Measurements from ENCODE around the gene RTP2. TPM values are rescaled to one million over a fixed set of nuclear protein-coding genes. Genes with fewer than 3 reads are reported as not detected.
A peak's percentile ranks its signal among the peaks of the same experiment; 100 is the strongest.

Gene RTP2
- total and polyA plus RNA-seq, 2 of the 4 experiments (the other 2 are of a cell fraction) = not detected

- Histone ChIP-seq H3K18ac (ENCODE audit: low read depth, low read length) (peak overlapping the region; percentile 15), H3K36me3 (ENCODE audit: control insufficient read depth, insufficient read depth, low read length) (no peaks in the 10 kb centered on the region), H3K9me3 (ENCODE audit: control insufficient read depth, insufficient read depth, low read length) (no peaks in the 10 kb centered on the region), H3K23ac (ENCODE audit: low read depth, low read length) (no peak overlapping the region), H3K4me3 (ENCODE audit: insufficient read depth, low read depth, low read length) (no peak overlapping the region), H3K14ac (replicated peaks; ENCODE audit: low read depth, low read length) (peak overlapping the region; percentile 42; the same call in 1 of the 2 replicates), H4K20me1 (ENCODE audit: insufficient read depth, low read length) (peaks cover 10% of the 10 kb centered on the region; the same call in 1 of the 2 replicates), H2AFZ (replicated peaks; ENCODE audit: low read length, poor library complexity) (no peak overlapping the region), H2BK20ac (ENCODE audit: low read depth, low read length) (0 out of 2 replicates have a peak overlapping the region, but pooled peaks have one; percentile 8), H3K4me1 (ENCODE audit: control insufficient read depth, insufficient read depth, low read length) (peaks cover 4% of the 10 kb centered on the region), H3K4me2 (ENCODE audit: low read depth, low read length) (peak overlapping the region; percentile 76), H3K4ac (ENCODE audit: low read depth, low read length) (no peak overlapping the region; the same call in 1 of the 2 replicates), H4K91ac (ENCODE audit: insufficient read depth, low read depth, low read length) (no peak overlapping the region), H2AK5ac (ENCODE audit: low read depth, low read length) (no peak overlapping the region), H3K9me1 (ENCODE audit: insufficient read depth, low read length) (no peaks in the 10 kb centered on the region), H3K56ac (ENCODE audit: extremely low read depth, insufficient read depth, low read length) (no peak overlapping the region; the same call in none of the 2 replicates), H3K9ac (ENCODE audit: low read depth, low read length) (peak overlapping the region; percentile 37), H2BK120ac (ENCODE audit: low read depth, low read length) (0 out of 2 replicates have a peak overlapping the region, but pooled peaks have one; percentile 13), H2BK15ac (ENCODE audit: low read depth, low read length) (no peak overlapping the region), H4K8ac (ENCODE audit: low read depth in 2 of 2, low read length in 2 of 2) (peak overlapping the region in 1 of 2 experiments; percentile 26; a peak in 1 of 4 replicates), H3K27me3 (ENCODE audit: control insufficient read depth, insufficient read depth, low read length) (no peaks in the 10 kb centered on the region), H3K27ac (ENCODE audit: insufficient read depth, low read length) (peak overlapping the region; percentile 40; the same call in 1 of the 2 replicates), H2AK9ac (replicated peaks; ENCODE audit: low read depth, low read length, poor library complexity) (no peak overlapping the region), H2BK5ac (ENCODE audit: low read depth, low read length, poor library complexity, severe bottlenecking) (peak overlapping the region; percentile 9), H3K79me1 (ENCODE audit: low read depth in 1 of 2, low read length in 2 of 2) (peaks cover 0 to 25% of the 10 kb centered on the region in 2 experiments; a peak in 3 of 4 replicates), H4K5ac (ENCODE audit: low read depth, low read length) (no peak overlapping the region)
- ChIA-PET POLR2A (ENCODE audit: unreplicated experiment) (interaction anchor here (1.2 kb wide), 1 partner anchor 406 kb away, joined by 15 read pairs; the partner anchor contains the start of gene LPP), CTCF (interaction anchor here (0.6 to 1.2 kb wide), 9 partner anchors 171 to 1251 kb away, joined by 3 to 5 read pairs (median 3); no protein-coding TSS in a partner anchor)
- intact Hi-C loops (cut with micrococcal nuclease) = loop anchor here (5.0 kb wide), 1 partner anchor 211 kb away; no protein-coding TSS in a partner anchor
- in situ Hi-C loops (cut with MboI; ENCODE audit: low sequenced_read_pairs) = loop anchor here (10.0 to 25.0 kb wide), 6 partner anchors 428 to 1016 kb away; no protein-coding TSS in a partner anchor
- ATAC-seq (ENCODE audit: low read depth) (no peak), DNase-seq (peak; percentile 49)
- dilution Hi-C loops (cut with HindIII; ENCODE audit: low sequenced_read_pairs, unreplicated experiment) = loop anchor here (10.0 to 25.0 kb wide), 2 partner anchors 566 to 1208 kb away; no protein-coding TSS in a partner anchor
- WGBS, 2 experiments (ENCODE audit: extremely low coverage in 2 of 2, insufficient read length in 1 of 2) = 0% methylated on average over 3 of the region's 10 CpGs; no CpG with 5 or more reads in 1 of the 2 experiments
- TF ChIP-seq BHLHE40 (IDR thresholded peaks at IDR 0.05; ENCODE audit: low read depth, low read length) (no peak), CTCF (conservative IDR thresholded peaks at IDR 0.05; ENCODE audit: low read depth, low read length) (no peak), POLR2A (IDR thresholded peaks at IDR 0.05; ENCODE audit: low read depth, low read length) (no peak), NFE2L2 (IDR thresholded peaks at IDR 0.05; ENCODE audit: low read depth, low read length) (no peak), RFX5 (IDR thresholded peaks at IDR 0.05; ENCODE audit: low read depth, low read length) (no peak), FOS (IDR thresholded peaks at IDR 0.05; ENCODE audit: low read depth, low read length) (no peak), MAZ (IDR thresholded peaks at IDR 0.05; ENCODE audit: borderline replicate concordance, low read depth, low read length) (no peak), RAD21 (IDR thresholded peaks at IDR 0.05; ENCODE audit: low read length) (no peak), CEBPB (IDR thresholded peaks at IDR 0.05; ENCODE audit: low read depth, low read length) (no peak)
- TF ChIP-seq, protein P1, sequence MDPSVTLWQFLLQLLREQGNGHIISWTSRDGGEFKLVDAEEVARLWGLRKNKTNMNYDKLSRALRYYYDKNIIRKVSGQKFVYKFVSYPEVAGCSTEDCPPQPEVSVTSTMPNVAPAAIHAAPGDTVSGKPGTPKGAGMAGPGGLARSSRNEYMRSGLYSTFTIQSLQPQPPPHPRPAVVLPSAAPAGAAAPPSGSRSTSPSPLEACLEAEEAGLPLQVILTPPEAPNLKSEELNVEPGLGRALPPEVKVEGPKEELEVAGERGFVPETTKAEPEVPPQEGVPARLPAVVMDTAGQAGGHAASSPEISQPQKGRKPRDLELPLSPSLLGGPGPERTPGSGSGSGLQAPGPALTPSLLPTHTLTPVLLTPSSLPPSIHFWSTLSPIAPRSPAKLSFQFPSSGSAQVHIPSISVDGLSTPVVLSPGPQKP (IDR thresholded peaks at IDR 0.05; ENCODE audit: borderline replicate concordance, low read depth, low read length) = no peak
- TF ChIP-seq, protein P2, sequence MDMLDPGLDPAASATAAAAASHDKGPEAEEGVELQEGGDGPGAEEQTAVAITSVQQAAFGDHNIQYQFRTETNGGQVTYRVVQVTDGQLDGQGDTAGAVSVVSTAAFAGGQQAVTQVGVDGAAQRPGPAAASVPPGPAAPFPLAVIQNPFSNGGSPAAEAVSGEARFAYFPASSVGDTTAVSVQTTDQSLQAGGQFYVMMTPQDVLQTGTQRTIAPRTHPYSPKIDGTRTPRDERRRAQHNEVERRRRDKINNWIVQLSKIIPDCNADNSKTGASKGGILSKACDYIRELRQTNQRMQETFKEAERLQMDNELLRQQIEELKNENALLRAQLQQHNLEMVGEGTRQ (IDR thresholded peaks at IDR 0.05; ENCODE audit: low read depth, low read length) = no peak
- TSS peak; percentile 20 for BruUV-seq (replicated peaks)
Observed at GRCh38 chr3:187746442-187747281, 44.3 kb upstream of the RTP2 start.
